HEK293T (cell line): Measurements from ENCODE around the gene WDR46.

Experiments used
- BHLHE40 ChIP-seq: fragments of 450-650 bp; IDR thresholded peaks from 2 replicates; pipeline ENCODE4 v1.6.1; 2016; ENCODE audit warnings: mild to moderate bottlenecking, moderate library complexity, borderline replicate concordance
- ELF4 ChIP-seq: fragments of 450-650 bp; IDR thresholded peaks from 2 replicates; pipeline ENCODE4 v1.6.1; 2017; ENCODE audit warnings: antibody characterized with exemption
- FOXM1 ChIP-seq: fragments of 450-650 bp; IDR thresholded peaks from 2 replicates; pipeline ENCODE4 v1.6.1; 2017; ENCODE audit warnings: mild to moderate bottlenecking, borderline replicate concordance
- SP1 ChIP-seq: fragments of 450-650 bp; IDR thresholded peaks from 2 replicates; pipeline ENCODE4 v1.6.1; 2017
- TARDBP ChIP-seq: fragments of 450-650 bp; IDR thresholded peaks from 2 replicates; pipeline ENCODE4 v1.6.1; 2016
- TF ChIP-seq, protein P1 (sequence below): fragments of 450-650 bp; IDR thresholded peaks from 2 replicates; pipeline ENCODE4 v1.6.1; 2016

DNA sequence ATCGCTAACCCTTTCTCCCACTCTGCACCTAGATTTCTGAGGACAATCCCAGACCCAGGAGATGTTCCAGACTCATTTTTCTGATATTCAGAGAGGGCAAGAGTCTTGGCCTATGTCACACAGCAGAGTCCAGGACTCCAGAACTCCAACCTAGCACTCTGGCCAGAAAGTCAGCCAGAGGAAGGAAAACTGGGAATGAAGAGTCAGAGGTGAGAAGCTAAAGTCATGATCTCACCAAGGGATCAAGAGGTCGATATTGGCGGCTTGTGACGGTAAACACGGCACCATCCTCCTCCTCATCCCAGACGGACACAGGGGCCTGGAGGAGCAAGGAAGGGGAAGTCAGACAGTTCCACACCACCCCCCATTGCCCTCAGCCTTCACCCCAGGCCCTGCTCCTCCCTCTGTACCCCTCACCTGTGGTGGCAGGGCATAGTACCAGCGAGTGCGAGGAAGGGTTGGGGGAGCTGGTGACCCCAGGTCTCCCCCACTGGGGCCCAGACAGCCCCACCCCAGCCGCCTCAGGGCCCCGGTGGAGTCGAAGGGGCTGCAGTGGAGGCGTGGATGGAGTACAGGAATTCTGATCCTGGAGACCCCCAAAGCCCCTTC, 7.9 kb upstream of the WDR46 start:
- TF ChIP-seq SP1 (no peak), FOXM1 (no peak), TARDBP (no peak), BHLHE40 (no peak), ELF4 (no peak)
- TF ChIP-seq, protein P1, sequence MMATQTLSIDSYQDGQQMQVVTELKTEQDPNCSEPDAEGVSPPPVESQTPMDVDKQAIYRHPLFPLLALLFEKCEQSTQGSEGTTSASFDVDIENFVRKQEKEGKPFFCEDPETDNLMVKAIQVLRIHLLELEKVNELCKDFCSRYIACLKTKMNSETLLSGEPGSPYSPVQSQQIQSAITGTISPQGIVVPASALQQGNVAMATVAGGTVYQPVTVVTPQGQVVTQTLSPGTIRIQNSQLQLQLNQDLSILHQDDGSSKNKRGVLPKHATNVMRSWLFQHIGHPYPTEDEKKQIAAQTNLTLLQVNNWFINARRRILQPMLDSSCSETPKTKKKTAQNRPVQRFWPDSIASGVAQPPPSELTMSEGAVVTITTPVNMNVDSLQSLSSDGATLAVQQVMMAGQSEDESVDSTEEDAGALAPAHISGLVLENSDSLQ: no peak
